HG03039 (cell line): Measurements from ENCODE around the gene CPSF6.
"Not testable (repeated sequence)": the region's sequence is repeated elsewhere in the genome, so short reads cannot be mapped to it uniquely, and the experiment has no call there.

Experiments
- ATAC-seq: cut with Tn5 transposase; IDR thresholded peaks from one replicate; pipeline ENCODE4 v1.9.1; 2021; ENCODE audit warnings: mild to moderate bottlenecking, moderate library complexity; ENCODE audit not compliant: unreplicated experiment

Gene CPSF6

DNA sequence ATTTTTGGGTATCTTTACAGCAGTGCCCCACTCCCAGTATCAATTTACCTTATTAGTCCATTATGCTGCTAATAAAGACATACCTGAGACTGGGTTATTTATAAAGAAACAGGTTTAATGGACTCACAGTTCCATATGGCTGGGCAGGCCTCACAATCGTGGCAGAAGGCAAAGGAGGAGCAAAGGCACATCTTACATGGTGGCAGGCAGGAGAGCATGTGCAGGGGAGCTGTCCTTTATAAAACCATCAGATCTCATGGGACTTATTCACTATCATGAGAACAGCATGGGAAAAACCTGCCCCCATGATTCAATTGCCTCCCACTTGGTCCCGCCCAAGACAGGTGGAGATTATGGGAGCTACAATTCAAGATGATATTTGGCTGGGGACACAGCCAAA is 77.9 kb downstream of the CPSF6 start:
- ATAC-seq, result not testable (repeated sequence)

GRCh38 chr12:69318225-69318624 is 78.9 kb downstream of the CPSF6 start:
- no peak for ATAC-seq

- ATAC-seq, result no peak
Observed at GRCh38 chr12:69321351-69321750, 82.0 kb downstream of the CPSF6 start.
